K562 (cell line): ENCODE results near the gene CCDC9. TPM values are rescaled to one million over a fixed set of nuclear protein-coding genes. Genes with fewer than 3 reads are reported as not detected.
A peak's percentile ranks its signal among the peaks of the same experiment; 100 is the strongest.

Experiments used
- ARID1B ChIP-seq: fragments of 450-650 bp; IDR thresholded peaks from 2 replicates; pipeline ENCODE4 v1.6.1; 2016; ENCODE audit warnings: antibody characterized with exemption, mild to moderate bottlenecking, inconsistent platforms
- BRD4 ChIP-seq: fragments of 200-600 bp; sonication (generic); IDR thresholded peaks from 2 replicates; pipeline ENCODE4 v1.6.1; 2017; ENCODE audit warnings: inconsistent platforms
- CEBPB ChIP-seq: fragments of 450-650 bp; IDR thresholded peaks from 2 replicates; pipeline ENCODE4 v1.6.1; 2016; ENCODE audit warnings: missing genetic modification characterization, missing compliant biosample characterization
- CHD1 ChIP-seq: fragments of 200-600 bp; sonication (generic); IDR thresholded peaks from one replicate; pipeline ENCODE4 v1.6.1; 2012; ENCODE audit warnings: mild to moderate bottlenecking, moderate library complexity, low read length, inconsistent platforms
- E2F3 ChIP-seq: fragments of 250-450 bp; sonication (Bioruptor Pico); IDR thresholded peaks from 2 replicates; pipeline ENCODE4 v1.4.0; 2020; ENCODE audit warnings: mild to moderate bottlenecking
- GTF2F1 ChIP-seq: IDR thresholded peaks from 2 replicates; pipeline ENCODE4 v1.6.1; 2011; ENCODE audit warnings: low read depth, low read length, improper control_type of control experiment
- HDAC1 ChIP-seq, 2 experiments: fragments of 450-650 bp; IDR thresholded peaks; 2 replicates each; pipeline ENCODE4 v1.6.1; 2016 to 2017; ENCODE audit warnings: inconsistent platforms in 1 of 2, mild to moderate bottlenecking in 1 of 2, moderate library complexity in 1 of 2
- HNRNPLL ChIP-seq: fragments of 200-400 bp; formaldehyde crosslinking; IDR thresholded peaks from 2 replicates; pipeline ENCODE4 v1.6.1; 2017; ENCODE audit warnings: low read length, low read depth, mild to moderate bottlenecking; ENCODE audit not compliant: poor library complexity, severe bottlenecking
- NFIC ChIP-seq: fragments of 450-650 bp; IDR thresholded peaks from 2 replicates; pipeline ENCODE4 v1.6.1; 2017; ENCODE audit warnings: mild to moderate bottlenecking, inconsistent platforms
- POLR2G ChIP-seq: fragments of 200-400 bp; formaldehyde crosslinking; IDR thresholded peaks from 2 replicates; pipeline ENCODE4 v1.6.1; 2017; ENCODE audit warnings: low read depth, mild to moderate bottlenecking, antibody characterized with exemption, low read length, moderate library complexity
- POLR3G ChIP-seq: IDR thresholded peaks from 2 replicates; pipeline ENCODE4 v1.6.1; 2011; ENCODE audit not compliant: insufficient read length, insufficient replicate concordance; ENCODE audit errors: extremely low read depth
- RFX1 ChIP-seq: fragments of 450-650 bp; IDR thresholded peaks from 2 replicates; pipeline ENCODE4 v1.6.1; 2016; ENCODE audit warnings: mild to moderate bottlenecking, moderate library complexity
- SNRNP70 ChIP-seq: fragments of 200-400 bp; formaldehyde crosslinking; optimal IDR thresholded peaks from 2 replicates; pipeline ENCODE3; 2017; ENCODE audit warnings: low read depth, low read length
- SUPT5H ChIP-seq: fragments of 450-650 bp; IDR thresholded peaks from 2 replicates; pipeline ENCODE4 v1.6.1; 2016
- TRIM28 ChIP-seq: fragments of 450-650 bp; IDR thresholded peaks from 2 replicates; pipeline ENCODE4 v1.6.1; 2017
- ZFP30 ChIP-seq: fragments of 250-450 bp; sonication (Bioruptor Pico); IDR thresholded peaks from 2 replicates; pipeline ENCODE4 v1.8.0; 2022; ENCODE audit warnings: moderate library complexity, mild to moderate bottlenecking, inconsistent platforms, borderline replicate concordance
- ZKSCAN3 ChIP-seq: fragments of 250-450 bp; sonication (Bioruptor Pico); IDR thresholded peaks from 2 replicates; pipeline ENCODE4 v1.4.0; 2020
- ZNF197 ChIP-seq: fragments of 200-800 bp; sonication (Bioruptor generic); IDR thresholded peaks from 2 replicates; pipeline ENCODE4 v1.6.1; 2016; ENCODE audit warnings: low read depth, missing genetic modification characterization, missing compliant biosample characterization
- ZNF311 ChIP-seq: fragments of 250-450 bp; sonication (Bioruptor Pico); IDR thresholded peaks from 2 replicates; pipeline ENCODE4 v1.4.0; 2020; ENCODE audit warnings: mild to moderate bottlenecking, moderate library complexity
- ZNF639 ChIP-seq, 2 experiments: fragments of 200-800 bp in 1 of 2; sonication (Bioruptor generic) in 1 of 2; sonication (generic) in 1 of 2; formaldehyde crosslinking in 1 of 2; IDR thresholded peaks in 1 of 2; conservative IDR thresholded peaks in 1 of 2; 2 replicates each; pipeline versions ENCODE4 v1.5.0 to v1.6.1; 2016 to 2020; ENCODE audit warnings: missing compliant biosample characterization in 1 of 2, missing genetic modification characterization in 1 of 2, missing genetic modification reagents in 1 of 2
- ZZZ3 ChIP-seq: fragments of 450-650 bp; IDR thresholded peaks from 2 replicates; pipeline ENCODE4 v1.6.1; 2016; ENCODE audit warnings: antibody characterized with exemption, mild to moderate bottlenecking, moderate library complexity
- polyA plus RNA-seq, 8 experiments: library from polyadenylated mRNA; depleted of rRNA in 4 of 8; stranded (reverse) in 5 of 8; unstranded in 3 of 8; fragments of >200 nt; fragmentation: Nextera tagmentation in 2 of 8; fragmentation: Illumina TruSeq in 1 of 8; extraction: Ambion mirVana in 2 of 8; extraction: Trizol in 1 of 8; gene quantifications; 2 replicates each; pipeline versions ENCODE4 v1.2.1 to v1.2.3, GENCODE V29; 2011 to 2014; ENCODE audit warnings: inconsistent platforms in 1 of 8, missing spikeins in 1 of 8
- total RNA-seq, 7 experiments: library from RNA; depleted of rRNA in 6 of 7; stranded (reverse); fragments of >200 nt in 6 of 7; fragmentation: Illumina TruSeq in 2 of 7; extraction: Trizol in 2 of 7; gene quantifications; 2 replicates each; pipeline versions ENCODE4 v1.2.1 to v1.2.3, GENCODE V29; 2011 to 2021; ENCODE audit warnings: low replicate concordance in 1 of 7
- TF ChIP-seq, protein P1 (sequence below): fragments of 200-800 bp; sonication (Bioruptor generic); IDR thresholded peaks from 2 replicates; pipeline ENCODE4 v1.6.1; 2017; ENCODE audit warnings: missing genetic modification characterization, missing compliant biosample characterization
- TF ChIP-seq, protein P2 (sequence below): sonication (generic); formaldehyde crosslinking; IDR thresholded peaks from 2 replicates; pipeline ENCODE4 v1.8.0; 2022; ENCODE audit warnings: missing genetic modification reagents, mild to moderate bottlenecking, borderline replicate concordance

CCDC9 gene
- total and polyA plus RNA-seq, 9 of the 15 experiments (the other 6 are each of a cell fraction or from before 2014, with no cell fraction given) = 0.23 to 38.6 (median 8.4) TPM

DNA sequence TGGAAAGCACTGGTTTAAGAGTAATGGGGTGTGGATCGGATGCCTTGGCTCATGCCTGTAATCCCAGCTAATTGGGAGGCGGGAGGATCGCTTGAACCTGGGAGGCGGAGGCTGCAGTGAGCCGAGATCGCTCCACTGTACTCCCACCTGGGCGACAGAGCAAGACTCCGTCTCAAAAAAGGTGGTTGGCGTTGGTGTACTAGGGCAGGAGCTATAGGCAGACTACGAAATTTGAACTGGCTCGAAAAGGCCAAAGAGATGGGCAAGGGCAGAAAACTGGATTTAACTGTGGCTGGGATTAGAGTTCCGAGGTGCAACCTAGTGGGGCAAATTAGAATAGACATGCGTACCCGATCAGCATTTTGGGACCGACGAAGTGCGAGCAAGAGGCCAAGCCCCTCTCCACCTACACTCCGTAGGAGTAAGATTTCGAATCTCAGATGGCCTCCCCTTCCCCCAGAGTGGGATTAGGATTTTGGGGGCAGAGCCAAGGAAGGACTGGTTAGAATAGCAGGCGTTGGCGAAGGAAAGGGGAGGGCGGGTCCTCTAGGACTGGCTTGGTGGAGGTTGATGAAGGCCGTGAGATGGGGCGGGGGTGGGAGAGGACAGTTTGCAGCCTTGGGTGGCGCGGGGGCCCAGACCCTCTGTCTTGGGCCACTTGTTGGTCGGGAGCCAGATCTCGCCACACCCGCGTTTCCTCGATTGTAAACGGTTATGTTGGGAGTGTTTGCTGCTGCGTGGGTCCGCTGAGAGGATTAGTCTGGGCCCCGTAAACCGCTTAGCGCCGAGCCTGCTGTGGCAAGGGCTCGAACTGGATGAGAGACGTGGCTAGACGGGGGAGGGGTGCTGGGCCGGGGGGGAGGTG is 16.4 kb downstream of the CCDC9 start (continued):
- TF ChIP-seq ZNF197 = no peak
- TF ChIP-seq HDAC1 (IDR thresholded peaks at IDR 0.05) = no peak
- peak; percentile 13 for TF ChIP-seq HNRNPLL
- no peak for TF ChIP-seq ZKSCAN3 (CRISPR knock-in tag)
- TF ChIP-seq ZFP30 (CRISPR knock-in tag) = no peak
- TF ChIP-seq SUPT5H = 0 out of 2 replicates have a peak, but pooled peaks have one; percentile 13
- no peak for TF ChIP-seq E2F3 (CRISPR knock-in tag)
- no peak for TF ChIP-seq RFX1
- TF ChIP-seq TRIM28 = no peak
- no peak for TF ChIP-seq POLR2G
- no peak for TF ChIP-seq ARID1B
- no peak for TF ChIP-seq ZZZ3
- TF ChIP-seq BRD4 = no peak
- no peak for TF ChIP-seq CEBPB (tag)
- TF ChIP-seq CHD1 = no peak
- no peak for TF ChIP-seq GTF2F1
- no peak for TF ChIP-seq POLR3G
- no peak for TF ChIP-seq ZNF311
- TF ChIP-seq, protein P1, sequence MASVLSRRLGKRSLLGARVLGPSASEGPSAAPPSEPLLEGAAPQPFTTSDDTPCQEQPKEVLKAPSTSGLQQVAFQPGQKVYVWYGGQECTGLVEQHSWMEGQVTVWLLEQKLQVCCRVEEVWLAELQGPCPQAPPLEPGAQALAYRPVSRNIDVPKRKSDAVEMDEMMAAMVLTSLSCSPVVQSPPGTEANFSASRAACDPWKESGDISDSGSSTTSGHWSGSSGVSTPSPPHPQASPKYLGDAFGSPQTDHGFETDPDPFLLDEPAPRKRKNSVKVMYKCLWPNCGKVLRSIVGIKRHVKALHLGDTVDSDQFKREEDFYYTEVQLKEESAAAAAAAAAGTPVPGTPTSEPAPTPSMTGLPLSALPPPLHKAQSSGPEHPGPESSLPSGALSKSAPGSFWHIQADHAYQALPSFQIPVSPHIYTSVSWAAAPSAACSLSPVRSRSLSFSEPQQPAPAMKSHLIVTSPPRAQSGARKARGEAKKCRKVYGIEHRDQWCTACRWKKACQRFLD (CRISPR knock-in tag) = no peak
- TF ChIP-seq SNRNP70 = no peak
- TF ChIP-seq, protein P2, sequence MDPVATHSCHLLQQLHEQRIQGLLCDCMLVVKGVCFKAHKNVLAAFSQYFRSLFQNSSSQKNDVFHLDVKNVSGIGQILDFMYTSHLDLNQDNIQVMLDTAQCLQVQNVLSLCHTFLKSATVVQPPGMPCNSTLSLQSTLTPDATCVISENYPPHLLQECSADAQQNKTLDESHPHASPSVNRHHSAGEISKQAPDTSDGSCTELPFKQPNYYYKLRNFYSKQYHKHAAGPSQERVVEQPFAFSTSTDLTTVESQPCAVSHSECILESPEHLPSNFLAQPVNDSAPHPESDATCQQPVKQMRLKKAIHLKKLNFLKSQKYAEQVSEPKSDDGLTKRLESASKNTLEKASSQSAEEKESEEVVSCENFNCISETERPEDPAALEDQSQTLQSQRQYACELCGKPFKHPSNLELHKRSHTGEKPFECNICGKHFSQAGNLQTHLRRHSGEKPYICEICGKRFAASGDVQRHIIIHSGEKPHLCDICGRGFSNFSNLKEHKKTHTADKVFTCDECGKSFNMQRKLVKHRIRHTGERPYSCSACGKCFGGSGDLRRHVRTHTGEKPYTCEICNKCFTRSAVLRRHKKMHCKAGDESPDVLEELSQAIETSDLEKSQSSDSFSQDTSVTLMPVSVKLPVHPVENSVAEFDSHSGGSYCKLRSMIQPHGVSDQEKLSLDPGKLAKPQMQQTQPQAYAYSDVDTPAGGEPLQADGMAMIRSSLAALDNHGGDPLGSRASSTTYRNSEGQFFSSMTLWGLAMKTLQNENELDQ (CRISPR knock-in tag) = no peak
- TF ChIP-seq NFIC = 0 out of 2 replicates have a peak, but pooled peaks have one; percentile 61
- TF ChIP-seq ZNF639 (CRISPR knock-in tag; conservative IDR thresholded peaks at IDR 0.05 in 1 of 2, IDR thresholded peaks at IDR 0.05 in 1 of 2) = no peak
